Mesenchymal stem cell (in vitro differentiated cells and primary cell): ENCODE results near the gene CYBA.

ENCODE experiments used
- DNase-seq: peaks from one replicate; pipeline ENCODE4 v3.0.0-alpha.2; 2013
- H2AFZ ChIP-seq: one replicate; pipeline ENCODE4 v1.6.1; 2013; ENCODE audit warnings: low read depth, mild to moderate bottlenecking, control low read depth, inconsistent platforms, low read length, moderate library complexity
- H2AK5ac ChIP-seq: 2 replicates; pipeline ENCODE4 v1.6.1; 2013; ENCODE audit warnings: low read length, moderate library complexity, mild to moderate bottlenecking, inconsistent platforms; ENCODE audit not compliant: severe bottlenecking
- H2BK120ac ChIP-seq: one replicate; pipeline ENCODE4 v1.6.1; 2013; ENCODE audit warnings: low read depth, mild to moderate bottlenecking, inconsistent platforms, low read length, moderate library complexity
- H2BK12ac ChIP-seq, 2 experiments: one replicate each; pipeline ENCODE4 v1.6.1; 2013; ENCODE audit warnings: inconsistent platforms in 2 of 2, low read length in 2 of 2, mild to moderate bottlenecking in 2 of 2, moderate library complexity in 2 of 2, control low read depth in 1 of 2
- H2BK15ac ChIP-seq: one replicate; pipeline ENCODE4 v1.6.1; 2013; ENCODE audit warnings: mild to moderate bottlenecking, low read depth, inconsistent platforms; ENCODE audit not compliant: poor library complexity, severe bottlenecking
- H2BK5ac ChIP-seq: 2 replicates; pipeline ENCODE4 v1.6.1; 2013; ENCODE audit warnings: low read depth, mild to moderate bottlenecking, low read length, control low read depth, inconsistent platforms; ENCODE audit not compliant: poor library complexity, severe bottlenecking
- H3K14ac ChIP-seq, 2 experiments: one replicate each; pipeline ENCODE4 v1.6.1; 2013; ENCODE audit warnings: inconsistent platforms in 2 of 2, low read length in 2 of 2, control low read depth in 1 of 2, mild to moderate bottlenecking in 1 of 2, moderate library complexity in 1 of 2
- H3K18ac ChIP-seq, 2 experiments: one replicate each; pipeline ENCODE4 v1.6.1; 2013; ENCODE audit warnings: inconsistent platforms in 2 of 2, low read length in 2 of 2, control low read depth in 1 of 2, low read depth in 1 of 2, mild to moderate bottlenecking in 1 of 2
- H3K23ac ChIP-seq, 2 experiments: one replicate each; pipeline ENCODE4 v1.6.1; 2013; ENCODE audit warnings: inconsistent platforms in 2 of 2, low read length in 2 of 2, mild to moderate bottlenecking in 2 of 2, moderate library complexity in 2 of 2, control low read depth in 1 of 2
- H3K27ac ChIP-seq: 2 replicates; pipeline ENCODE4 v1.5.1; 2013; ENCODE audit warnings: mild to moderate bottlenecking, moderate library complexity, low read length, control low read depth, inconsistent platforms; ENCODE audit not compliant: poor library complexity, severe bottlenecking
- H3K27me3 ChIP-seq, 2 experiments: 2 replicates each; pipeline versions ENCODE4 v1.6.1 to v1.7.0; 2013; ENCODE audit warnings: low read length in 2 of 2, mild to moderate bottlenecking in 2 of 2, moderate library complexity in 2 of 2, control low read depth in 1 of 2, inconsistent platforms in 1 of 2; ENCODE audit not compliant: control insufficient read depth in 1 of 2, insufficient read depth in 1 of 2
- H3K36me3 ChIP-seq, 2 experiments: 2 replicates each; pipeline versions ENCODE4 v1.6.1 to v1.7.0; 2013; ENCODE audit warnings: low read length in 2 of 2, control low read depth in 1 of 2, inconsistent platforms in 1 of 2, low read depth in 1 of 2, mild to moderate bottlenecking in 1 of 2; ENCODE audit not compliant: insufficient read depth in 2 of 2, control insufficient read depth in 1 of 2
- H3K4ac ChIP-seq, 2 experiments: one replicate each; pipeline ENCODE4 v1.6.1; 2013; ENCODE audit warnings: inconsistent platforms in 2 of 2, low read length in 2 of 2, mild to moderate bottlenecking in 2 of 2, moderate library complexity in 2 of 2, control low read depth in 1 of 2, low read depth in 1 of 2
- H3K4me1 ChIP-seq: 2 replicates; pipeline ENCODE4 v1.6.1; 2013; ENCODE audit warnings: low read depth, low read length, control low read depth; ENCODE audit not compliant: control insufficient read depth, insufficient read depth
- H3K4me2 ChIP-seq: 2 replicates; pipeline ENCODE4 v1.6.1; 2013; ENCODE audit warnings: low read length, mild to moderate bottlenecking, inconsistent platforms; ENCODE audit not compliant: poor library complexity, severe bottlenecking
- H3K4me3 ChIP-seq, 2 experiments: 2 replicates each; pipeline versions ENCODE4 v1.5.1 to v1.7.0; 2013; ENCODE audit warnings: low read length in 2 of 2, mild to moderate bottlenecking in 2 of 2, control low read depth in 1 of 2, low read depth in 1 of 2; ENCODE audit not compliant: insufficient read depth in 1 of 2
- H3K79me1 ChIP-seq: replicated peaks from 2 replicates; pipeline ENCODE4 v1.6.1; 2013; ENCODE audit warnings: mild to moderate bottlenecking, control low read depth, low read length, inconsistent platforms; ENCODE audit not compliant: poor library complexity, severe bottlenecking
- H3K9ac ChIP-seq: 2 replicates; pipeline ENCODE4 v1.7.0; 2013; ENCODE audit warnings: mild to moderate bottlenecking, low read length, moderate library complexity
- H3K9me3 ChIP-seq: 2 replicates; pipeline ENCODE4 v1.7.0; 2013; ENCODE audit warnings: mild to moderate bottlenecking, low read length; ENCODE audit not compliant: control insufficient read depth
- H4K8ac ChIP-seq: one replicate; pipeline ENCODE4 v1.6.1; 2013; ENCODE audit warnings: inconsistent platforms, mild to moderate bottlenecking, low read length, moderate library complexity
- H4K91ac ChIP-seq: one replicate; pipeline ENCODE4 v1.6.1; 2013; ENCODE audit warnings: mild to moderate bottlenecking, low read length, inconsistent platforms
- WGBS: methylation state at CpG from one replicate; pipeline ENCODE4 v1.1.7; 2013; ENCODE audit warnings: mixed read lengths; 5-methylcytosine and 5-hydroxymethylcytosine counted together

The CYBA gene

GRCh38 chr16:88600539-88600896 is 50.3 kb downstream of the CYBA start:
- no peak overlapping the region for H3K23ac ChIP-seq
- peaks cover 57 to 58% of the 10 kb centered on the region in 2 experiments for H3K36me3 ChIP-seq
- no peak overlapping the region for H2BK5ac ChIP-seq
- no peak overlapping the region for H4K91ac ChIP-seq
- no peak overlapping the region for H2BK12ac ChIP-seq
- H3K79me1 ChIP-seq: peaks cover 29% of the 10 kb centered on the region
- no peaks in the 10 kb centered on the region for H3K4me1 ChIP-seq
- WGBS: over 99% methylated on average over 6 of the region's 6 CpGs
- H2BK15ac ChIP-seq: no peak overlapping the region
- H2BK120ac ChIP-seq: no peak overlapping the region
- no peak overlapping the region for H3K9ac ChIP-seq
- no peak overlapping the region for H4K8ac ChIP-seq
- H2AFZ ChIP-seq: no peak overlapping the region
- DNase-seq: no peak
- no peak overlapping the region for H3K4me2 ChIP-seq
- H2AK5ac ChIP-seq: no peak overlapping the region
- H3K18ac ChIP-seq: no peak overlapping the region
- H3K4me3 ChIP-seq: no peak overlapping the region
- H3K27ac ChIP-seq: no peak overlapping the region
- no peaks in the 10 kb centered on the region for H3K27me3 ChIP-seq
- no peak overlapping the region for H3K4ac ChIP-seq
- no peak overlapping the region for H3K14ac ChIP-seq
- no peaks in the 10 kb centered on the region for H3K9me3 ChIP-seq

- Histone ChIP-seq H2AK5ac (no peak overlapping the region), H3K18ac (no peak overlapping the region), H2BK12ac (no peak overlapping the region), H2AFZ (no peak overlapping the region), H4K91ac (no peak overlapping the region), H3K4me3 (no peak overlapping the region), H3K23ac (no peak overlapping the region), H3K14ac (no peak overlapping the region), H3K27ac (no peak overlapping the region), H2BK5ac (no peak overlapping the region), H3K4me2 (no peak overlapping the region), H3K27me3 (no peaks in the 10 kb centered on the region), H3K4ac (no peak overlapping the region), H3K9me3 (no peaks in the 10 kb centered on the region), H3K36me3 (peaks cover 53 to 55% of the 10 kb centered on the region in 2 experiments), H4K8ac (peak overlapping the region; percentile 51), H3K9ac (no peak overlapping the region), H2BK120ac (no peak overlapping the region), H3K4me1 (no peaks in the 10 kb centered on the region), H3K79me1 (peaks cover 29% of the 10 kb centered on the region), H2BK15ac (no peak overlapping the region)
- no peak for DNase-seq
- 95% methylated on average over 25 of the region's 25 CpGs for WGBS
Measured at GRCh38 chr16:88599825-88600538, 50.9 kb downstream of the CYBA start.

- Histone ChIP-seq H2BK5ac (no peak overlapping the region), H3K14ac (no peak overlapping the region), H3K4me1 (no peaks in the 10 kb centered on the region), H3K18ac (no peak overlapping the region), H2BK15ac (no peak overlapping the region), H4K8ac (no peak overlapping the region), H3K4me3 (no peak overlapping the region), H3K36me3 (peaks cover 48 to 54% of the 10 kb centered on the region in 2 experiments), H3K4me2 (no peak overlapping the region), H2AK5ac (no peak overlapping the region), H3K27me3 (no peaks in the 10 kb centered on the region), H2AFZ (no peak overlapping the region), H3K9me3 (no peaks in the 10 kb centered on the region), H3K79me1 (peaks cover 24% of the 10 kb centered on the region), H3K9ac (no peak overlapping the region), H3K23ac (no peak overlapping the region), H3K27ac (no peak overlapping the region), H2BK120ac (no peak overlapping the region), H4K91ac (no peak overlapping the region), H2BK12ac (no peak overlapping the region), H3K4ac (no peak overlapping the region)
- 97% methylated on average over 14 of the region's 14 CpGs for WGBS
- no peak for DNase-seq
Measured at GRCh38 chr16:88599092-88599733, 51.6 kb downstream of the CYBA start.

GRCh38 chr16:88597856-88598491 is 52.9 kb downstream of the CYBA start:
- H3K36me3 ChIP-seq: peaks cover 55 to 66% of the 10 kb centered on the region in 2 experiments

More at GRCh38 chr16:88597856-88598491, 52.9 kb downstream of the CYBA start:
- H3K4ac ChIP-seq: no peak overlapping the region
- H2BK15ac ChIP-seq: no peak overlapping the region
- H2AK5ac ChIP-seq: no peak overlapping the region
- no peak overlapping the region for H3K27ac ChIP-seq
- H3K4me1 ChIP-seq: peaks cover 7% of the 10 kb centered on the region
- H3K79me1 ChIP-seq: peaks cover 26% of the 10 kb centered on the region
- no peak overlapping the region for H2AFZ ChIP-seq
- no peak overlapping the region for H3K23ac ChIP-seq
- H2BK12ac ChIP-seq: no peak overlapping the region
- H3K27me3 ChIP-seq: no peaks in the 10 kb centered on the region
- H3K4me3 ChIP-seq: no peak overlapping the region
- no peaks in the 10 kb centered on the region for H3K9me3 ChIP-seq
- no peak overlapping the region for H3K18ac ChIP-seq
- no peak overlapping the region for H3K14ac ChIP-seq
- H2BK120ac ChIP-seq: no peak overlapping the region
- no peak for DNase-seq
- no peak overlapping the region for H3K4me2 ChIP-seq
- no peak overlapping the region for H4K91ac ChIP-seq
- 93% methylated on average over 19 of the region's 21 CpGs for WGBS
- no peak overlapping the region for H4K8ac ChIP-seq
- no peak overlapping the region for H3K9ac ChIP-seq
- no peak overlapping the region for H2BK5ac ChIP-seq
